HUES64 (cell line): ENCODE measurements around the gene ASCL1.

Source experiments
- H3K27ac ChIP-seq: 2 replicates; pipeline ENCODE4 v1.7.0; 2013; ENCODE audit warnings: low read depth, low read length, inconsistent platforms
- H3K27me3 ChIP-seq: 2 replicates; pipeline ENCODE4 v1.6.1; 2013; ENCODE audit warnings: mild to moderate bottlenecking, low read length; ENCODE audit not compliant: insufficient read depth
- H3K36me3 ChIP-seq: 2 replicates; pipeline ENCODE4 v1.6.1; 2013; ENCODE audit warnings: mild to moderate bottlenecking, low read length; ENCODE audit not compliant: insufficient read depth
- H3K4me1 ChIP-seq: 2 replicates; pipeline ENCODE4 v1.6.1; 2013; ENCODE audit warnings: mild to moderate bottlenecking, low read length, moderate library complexity; ENCODE audit not compliant: insufficient read depth
- H3K4me3 ChIP-seq: 2 replicates; pipeline ENCODE4 v1.5.1; 2013; ENCODE audit warnings: mild to moderate bottlenecking, low read length, moderate library complexity
- H3K9ac ChIP-seq: 2 replicates; pipeline ENCODE4 v1.6.1; 2013; ENCODE audit warnings: mild to moderate bottlenecking, low read depth, low read length
- H3K9me3 ChIP-seq: 2 replicates; pipeline ENCODE4 v1.6.1; 2013; ENCODE audit warnings: low read depth, low read length; ENCODE audit not compliant: insufficient read depth
- WGBS: fragments of 150-250, 120-280 bp; methylation state at CpG from one replicate; pipeline ENCODE4 v1.1.7; 2013; ENCODE audit warnings: missing lambda C conversion rate; 5-methylcytosine and 5-hydroxymethylcytosine counted together

The ASCL1 gene

DNA sequence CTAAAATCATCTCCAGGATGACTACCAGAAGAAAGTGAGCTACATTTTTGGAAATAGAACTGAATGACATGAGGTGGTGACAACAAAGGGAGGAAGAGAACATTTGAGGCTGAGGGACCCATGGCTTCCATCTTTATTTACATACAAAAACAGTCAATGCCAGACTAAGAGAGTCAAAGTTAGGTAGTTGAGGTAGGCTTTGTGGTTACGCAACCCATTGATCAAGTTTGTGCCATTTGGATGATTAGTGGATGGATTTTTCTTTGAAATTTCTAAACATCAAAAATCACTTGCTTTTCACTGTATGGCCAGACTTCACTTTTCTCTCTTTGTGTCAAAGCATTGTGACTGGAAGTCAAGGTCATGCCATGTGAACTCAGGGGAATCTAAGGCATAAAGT lies 22.9 kb downstream of the ASCL1 start:
- Histone ChIP-seq H3K27ac (no peak overlapping the region), H3K27me3 (no peaks in the 10 kb centered on the region), H3K36me3 (no peaks in the 10 kb centered on the region), H3K4me3 (no peak overlapping the region), H3K9ac (no peak overlapping the region), H3K9me3 (no peaks in the 10 kb centered on the region), H3K4me1 (no peaks in the 10 kb centered on the region)
- WGBS, result no CpG with 5 or more reads among the region's 1 CpG

GRCh38 chr12:102990419-102990818 lies 32.9 kb downstream of the ASCL1 start:
- H3K9me3 ChIP-seq, result no peaks in the 10 kb centered on the region
- no peaks in the 10 kb centered on the region for H3K27me3 ChIP-seq
- H3K9ac ChIP-seq, result no peak overlapping the region
- no peaks in the 10 kb centered on the region for H3K4me1 ChIP-seq
- no peaks in the 10 kb centered on the region for H3K36me3 ChIP-seq
- no peak overlapping the region for H3K4me3 ChIP-seq
- 85% methylated on average over 2 of the region's 2 CpGs for WGBS
- no peak overlapping the region for H3K27ac ChIP-seq

- no peak overlapping the region for H3K4me3 ChIP-seq
- WGBS, result 74% methylated on average over 3 of the region's 5 CpGs
- H3K4me1 ChIP-seq, result no peaks in the 10 kb centered on the region
These were observed 34.8 kb downstream of the ASCL1 start for GRCh38 chr12:102992297-102992696.

DNA sequence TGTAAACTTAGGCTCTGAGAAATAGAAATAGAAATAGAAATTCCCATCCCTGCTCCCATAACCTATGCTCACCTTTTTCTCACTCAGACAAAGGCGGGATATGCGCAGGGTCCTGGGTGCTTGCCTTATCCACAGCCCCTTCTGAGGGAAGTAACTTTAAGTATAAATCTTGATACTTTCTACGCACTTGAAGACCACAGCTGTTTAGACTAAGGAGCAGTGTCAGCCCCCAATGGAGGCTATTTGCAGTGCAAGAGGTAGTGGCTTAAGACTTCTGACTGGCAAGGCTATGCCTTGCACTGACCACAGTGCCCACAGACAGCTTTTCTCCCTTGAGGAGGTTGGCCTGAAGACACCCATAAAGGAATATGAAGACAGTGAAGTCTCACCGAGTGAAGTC lies 35.2 kb downstream of the ASCL1 start:
- Histone ChIP-seq H3K9me3 (peaks cover 9% of the 10 kb centered on the region; the same call in 1 of the 2 replicates), H3K4me1 (no peaks in the 10 kb centered on the region), H3K36me3 (no peaks in the 10 kb centered on the region), H3K27me3 (no peaks in the 10 kb centered on the region), H3K4me3 (no peak overlapping the region), H3K9ac (no peak overlapping the region), H3K27ac (no peak overlapping the region)
- WGBS, result 90% methylated on average over 4 of the region's 4 CpGs

More at GRCh38 chr12:102992297-102992696, 34.8 kb downstream of the ASCL1 start:
- Histone ChIP-seq H3K9ac (no peak overlapping the region), H3K36me3 (no peaks in the 10 kb centered on the region), H3K27me3 (no peaks in the 10 kb centered on the region), H3K9me3 (peaks cover 9% of the 10 kb centered on the region; the same call in 1 of the 2 replicates), H3K27ac (no peak overlapping the region)

- Histone ChIP-seq H3K27ac (no peak overlapping the region), H3K9ac (no peak overlapping the region), H3K36me3 (no peaks in the 10 kb centered on the region), H3K4me3 (no peak overlapping the region), H3K27me3 (no peaks in the 10 kb centered on the region), H3K9me3 (peaks cover 11% of the 10 kb centered on the region), H3K4me1 (no peaks in the 10 kb centered on the region)
- 95% methylated on average over 1 of the region's 1 CpG for WGBS
These were observed 36.1 kb downstream of the ASCL1 start for GRCh38 chr12:102993537-102993936.

DNA sequence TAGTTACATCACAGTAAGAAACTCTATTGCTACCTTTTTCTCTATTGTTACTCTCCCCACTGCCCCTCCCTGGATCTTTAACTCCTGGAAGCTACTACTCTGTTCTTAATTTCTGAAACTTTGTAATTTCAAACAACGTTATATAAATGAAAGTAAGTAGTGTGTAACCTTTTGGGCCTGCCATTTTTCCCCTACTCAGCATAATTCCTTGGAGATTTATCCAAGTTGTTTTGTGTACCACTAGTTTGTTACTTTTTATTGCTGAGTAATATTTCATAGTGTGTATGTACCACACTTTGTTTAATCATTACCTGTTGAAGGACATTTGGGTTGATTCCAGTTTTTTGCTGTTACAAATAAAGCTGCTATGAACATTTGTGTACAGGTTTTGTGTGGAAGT lies 37.9 kb downstream of the ASCL1 start:
- Histone ChIP-seq H3K4me1 (no peaks in the 10 kb centered on the region), H3K9ac (no peak overlapping the region), H3K27ac (no peak overlapping the region), H3K4me3 (no peak overlapping the region), H3K36me3 (no peaks in the 10 kb centered on the region), H3K9me3 (peaks cover 17% of the 10 kb centered on the region), H3K27me3 (no peaks in the 10 kb centered on the region)
- no CpG with 5 or more reads among the region's 1 CpG for WGBS
